Measurements from ENCODE around the gene ASXL2.
A peak's percentile ranks its signal among the peaks of the same experiment; 100 is the strongest.
"Not testable (repeated sequence)": the region's sequence is repeated elsewhere in the genome, so short reads cannot be mapped to it uniquely, and the experiment has no call there.

Gene ASXL2

GRCh38 chr2:25878361-25879132 lies at the start of gene ASXL2:
TSS of gene ASXL2 (minus strand) at chr2:25878487. CDS start at chr2:25878222, 265 bp downstream.
- TF ChIP-seq CTCF (IDR thresholded peaks at IDR 0.05; ENCODE audit: low read depth, low read length, missing control alignments), result peak; percentile 8
- peak within 1 kb of the TSS; percentile 97 for H3K4me3 ChIP-seq (ENCODE audit: low read depth, low read length)
- DNase-seq (ENCODE audit: low read depth), result peak; percentile 89
- in situ Hi-C loops (cut with HindIII; ENCODE audit: low sequenced_read_pairs), result no loop called here

DNA sequence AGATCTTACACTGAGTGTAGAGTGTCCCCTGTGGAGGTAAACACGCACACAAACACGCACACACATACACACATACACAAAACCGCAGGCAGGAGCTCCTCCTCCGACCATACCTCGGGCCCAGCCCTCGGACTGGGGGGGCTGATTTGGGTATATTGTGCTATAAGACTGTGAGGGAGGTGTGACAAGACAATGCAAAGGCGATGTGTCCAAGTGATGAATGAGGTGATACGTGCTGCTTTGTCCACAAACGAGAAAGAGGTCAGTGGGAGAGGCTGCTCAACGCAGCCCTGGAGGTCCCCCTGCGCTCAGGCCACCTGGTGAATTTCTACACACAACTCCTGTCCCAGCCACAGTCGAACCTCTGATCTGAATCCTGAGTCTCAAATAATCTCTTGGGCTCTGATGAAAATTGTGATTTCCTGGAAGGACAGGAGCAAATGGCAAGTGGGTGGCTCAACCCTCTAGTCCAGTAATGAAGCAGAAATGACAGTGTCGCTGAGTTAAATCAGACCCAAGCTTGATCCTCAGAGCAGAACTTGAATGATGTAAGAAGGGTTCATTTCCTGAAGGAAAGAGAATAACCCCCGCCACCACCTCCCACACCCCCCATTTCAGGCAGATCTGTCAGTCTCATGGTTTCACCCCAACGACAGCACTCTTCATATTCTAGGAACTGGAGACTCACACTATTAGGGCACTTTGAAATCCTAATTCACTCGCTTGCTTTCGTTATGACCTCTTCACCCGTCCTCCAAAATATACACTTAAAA lies 48.9 kb upstream of the ASXL2 start:
- no peak overlapping the region for H3K4me3 ChIP-seq (ENCODE audit: low read depth, low read length)
- in situ Hi-C loops (cut with HindIII; ENCODE audit: low sequenced_read_pairs), result loop anchor here (10.0 kb wide), 1 partner anchor 62 kb away; no protein-coding TSS in a partner anchor
- no peak for TF ChIP-seq CTCF (IDR thresholded peaks at IDR 0.05; ENCODE audit: low read depth, low read length, missing control alignments)
- no peak for DNase-seq (ENCODE audit: low read depth)

DNA sequence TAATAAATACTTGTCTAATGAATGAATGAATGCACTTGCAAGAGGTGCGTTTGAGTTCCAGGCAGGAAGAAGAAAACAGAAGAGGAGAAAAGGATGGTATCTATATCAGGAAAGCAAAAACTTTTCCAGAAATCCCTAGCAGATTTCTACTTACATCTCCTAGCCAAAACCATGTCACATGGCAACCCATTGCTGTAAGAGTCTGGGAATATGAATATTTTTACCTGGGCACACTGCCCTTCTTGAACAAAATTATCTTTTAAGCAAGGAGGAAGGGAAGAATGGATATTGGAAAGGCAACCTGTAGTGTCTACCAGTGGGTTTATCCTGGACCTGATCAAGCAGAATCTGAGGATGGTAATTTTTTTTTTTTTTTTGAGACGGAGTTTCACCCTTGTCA lies 44.2 kb upstream of the ASXL2 start:
- DNase-seq (ENCODE audit: low read depth), result no peak
- no peak for TF ChIP-seq CTCF (IDR thresholded peaks at IDR 0.05; ENCODE audit: low read depth, low read length, missing control alignments)
- in situ Hi-C loops (cut with HindIII; ENCODE audit: low sequenced_read_pairs), result loop anchor here (10.0 kb wide), 1 partner anchor 58 kb away; no protein-coding TSS in a partner anchor
- no peak overlapping the region for H3K4me3 ChIP-seq (ENCODE audit: low read depth, low read length)

DNA sequence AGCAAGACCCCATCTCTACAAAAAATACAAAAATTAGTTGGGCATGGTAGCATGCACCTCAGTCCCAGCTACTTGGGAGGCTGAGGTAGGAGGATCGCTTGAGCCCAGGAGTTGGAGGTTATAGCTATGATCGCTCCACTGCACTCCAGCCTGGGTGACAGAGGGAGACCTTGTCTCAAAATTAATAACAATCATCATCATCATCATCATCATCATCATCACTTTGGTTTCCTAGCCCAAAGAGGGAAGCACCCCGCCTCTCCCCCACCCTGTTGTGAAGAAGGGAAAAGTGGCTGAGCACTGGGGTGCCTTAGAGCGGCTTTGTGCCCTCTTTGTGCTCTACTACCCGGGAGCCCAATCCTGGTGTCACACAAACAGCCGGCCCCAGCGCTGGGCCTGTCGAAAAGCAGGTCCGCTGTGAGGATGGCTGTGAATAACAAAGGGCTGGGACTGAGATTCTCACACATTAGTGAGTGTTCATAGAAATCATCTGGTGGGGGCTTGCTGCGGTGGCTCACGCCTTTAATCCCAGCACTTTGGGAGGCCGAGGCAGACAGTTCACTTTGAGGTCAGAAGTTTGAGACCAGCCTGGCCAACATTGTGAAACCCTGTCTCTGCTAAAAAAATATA lies 42.6 kb upstream of the ASXL2 start:
- TF ChIP-seq CTCF (IDR thresholded peaks at IDR 0.05; ENCODE audit: low read depth, low read length, missing control alignments), result no peak
- in situ Hi-C loops (cut with HindIII; ENCODE audit: low sequenced_read_pairs), result loop anchor here (10.0 kb wide), 1 partner anchor 56 kb away; no protein-coding TSS in a partner anchor
- no peak for DNase-seq (ENCODE audit: low read depth)
- no peak overlapping the region for H3K4me3 ChIP-seq (ENCODE audit: low read depth, low read length)

- in situ Hi-C loops (cut with HindIII; ENCODE audit: low sequenced_read_pairs), result loop anchor here (10.0 kb wide), 1 partner anchor 56 kb away; no protein-coding TSS in a partner anchor
- DNase-seq (ENCODE audit: low read depth), result no peak
- no peak overlapping the region for H3K4me3 ChIP-seq (ENCODE audit: low read depth, low read length)
- TF ChIP-seq CTCF (IDR thresholded peaks at IDR 0.05; ENCODE audit: low read depth, low read length, missing control alignments), result no peak
Observed at GRCh38 chr2:25920336-25920735, 42.0 kb upstream of the ASXL2 start.

- in situ Hi-C loops (cut with HindIII; ENCODE audit: low sequenced_read_pairs), result no loop called here
- DNase-seq (ENCODE audit: low read depth), result no peak
- no peak for TF ChIP-seq CTCF (IDR thresholded peaks at IDR 0.05; ENCODE audit: low read depth, low read length, missing control alignments)
- H3K4me3 ChIP-seq (ENCODE audit: low read depth, low read length), result no peak overlapping the region
Observed at GRCh38 chr2:25917832-25918231, 39.5 kb upstream of the ASXL2 start.

- DNase-seq (ENCODE audit: low read depth); in situ Hi-C loops (cut with HindIII; ENCODE audit: low sequenced_read_pairs); H3K4me3 ChIP-seq (ENCODE audit: low read depth, low read length): not testable (repeated sequence)
Observed at GRCh38 chr2:25917411-25917810, 39.1 kb upstream of the ASXL2 start.

DNA sequence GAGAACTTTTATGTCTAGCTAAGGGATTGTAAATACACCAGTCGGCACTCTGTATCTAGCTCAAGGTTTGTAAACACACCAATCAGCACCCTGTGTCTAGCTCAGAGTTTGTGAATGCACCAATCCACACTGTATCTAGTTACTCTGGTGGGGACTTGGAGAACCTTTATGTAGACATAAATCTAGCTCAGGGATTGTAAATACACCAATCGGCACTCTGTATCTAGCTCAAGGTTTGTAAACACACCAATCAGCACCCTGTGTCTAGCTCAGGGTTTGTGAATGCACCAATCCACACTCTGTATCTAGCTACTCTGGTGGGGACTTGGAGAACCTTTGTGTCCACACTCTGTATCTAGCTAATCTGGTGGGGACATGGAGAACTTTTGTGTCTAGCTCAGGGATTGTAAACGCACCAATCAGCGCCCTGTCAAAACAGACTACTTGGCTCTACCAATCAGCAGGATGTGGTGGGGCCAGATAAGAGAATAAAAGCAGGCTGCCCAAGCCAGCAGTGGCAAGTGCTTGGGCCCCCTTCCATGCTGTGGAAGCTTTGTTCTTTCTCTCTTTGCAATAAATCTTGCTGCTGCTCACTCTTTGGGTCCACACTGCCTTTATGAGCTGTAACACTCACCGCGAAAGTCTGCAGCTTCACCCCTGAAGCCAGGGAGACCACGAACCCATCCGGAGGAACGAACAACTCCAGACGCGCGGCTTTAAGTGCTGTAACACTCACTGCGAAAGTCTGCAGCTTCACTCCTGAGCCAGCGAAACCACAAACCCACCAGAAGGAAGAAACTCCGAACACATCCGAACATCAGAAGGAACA lies 37.9 kb upstream of the ASXL2 start:
- H3K4me3 ChIP-seq (ENCODE audit: low read depth, low read length); DNase-seq (ENCODE audit: low read depth); in situ Hi-C loops (cut with HindIII; ENCODE audit: low sequenced_read_pairs): not testable (repeated sequence)

DNA sequence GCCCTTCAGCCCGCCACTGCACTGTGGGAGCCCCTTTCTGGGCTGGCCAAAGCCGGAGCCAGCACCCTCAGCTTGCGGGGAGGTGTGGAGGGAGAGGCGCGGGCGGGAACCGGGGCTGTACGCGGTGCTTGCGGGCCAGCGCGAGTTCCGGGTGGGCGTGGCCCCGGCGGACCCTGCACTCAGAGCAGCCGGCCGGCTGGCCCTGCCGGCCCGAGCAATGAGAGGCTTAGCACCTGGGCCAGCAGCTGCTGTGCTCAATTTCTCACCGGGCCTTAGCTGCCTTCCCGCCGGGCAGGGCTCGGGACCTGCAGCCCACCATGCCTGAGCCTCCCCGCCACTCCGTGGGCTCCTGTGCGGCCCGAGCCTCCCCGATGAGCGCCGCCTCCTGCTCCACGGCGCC lies 37.1 kb upstream of the ASXL2 start:
- DNase-seq (ENCODE audit: low read depth); in situ Hi-C loops (cut with HindIII; ENCODE audit: low sequenced_read_pairs); H3K4me3 ChIP-seq (ENCODE audit: low read depth, low read length): not testable (repeated sequence)
